HG02938 (cell line): ENCODE results near the gene SH3BP4.

ENCODE experiments used
- ATAC-seq: cut with Tn5 transposase; IDR thresholded peaks from one replicate; pipeline ENCODE4 v1.9.1; 2021; ENCODE audit warnings: mild to moderate bottlenecking, moderate library complexity; ENCODE audit not compliant: unreplicated experiment

Gene SH3BP4

GRCh38 chr2:235032949-235033348 lies 81.1 kb downstream of the SH3BP4 start:
- no peak for ATAC-seq

- ATAC-seq: no peak
Observed at GRCh38 chr2:235034265-235035118, 82.7 kb downstream of the SH3BP4 start.

- no peak for ATAC-seq
Observed at GRCh38 chr2:235037604-235038166, 85.9 kb downstream of the SH3BP4 start.

GRCh38 chr2:235041221-235041917 lies 89.6 kb downstream of the SH3BP4 start:
- ATAC-seq: no peak

GRCh38 chr2:235041918-235042575 lies 90.2 kb downstream of the SH3BP4 start:
- ATAC-seq: no peak

- ATAC-seq: no peak
Observed at GRCh38 chr2:235042576-235043515, 91.0 kb downstream of the SH3BP4 start.

- no peak for ATAC-seq
Observed at GRCh38 chr2:235043762-235044500, 92.1 kb downstream of the SH3BP4 start.

GRCh38 chr2:235044501-235045271 lies 92.9 kb downstream of the SH3BP4 start:
- no peak for ATAC-seq

- peak; percentile 79 for ATAC-seq
Observed at GRCh38 chr2:235045336-235045972, 93.6 kb downstream of the SH3BP4 start.

- ATAC-seq: no peak
Observed at GRCh38 chr2:235045973-235046343, 94.1 kb downstream of the SH3BP4 start.

GRCh38 chr2:235046589-235046988 lies 94.8 kb downstream of the SH3BP4 start:
- no peak for ATAC-seq

GRCh38 chr2:235047171-235048160 lies 95.6 kb downstream of the SH3BP4 start:
- no peak for ATAC-seq

- no peak for ATAC-seq
Observed at GRCh38 chr2:235048549-235048948, 96.7 kb downstream of the SH3BP4 start.

- no peak for ATAC-seq
Observed at GRCh38 chr2:235049069-235049468, 97.3 kb downstream of the SH3BP4 start.

GRCh38 chr2:235049719-235050118 lies 97.9 kb downstream of the SH3BP4 start:
- ATAC-seq: no peak

GRCh38 chr2:235050980-235051351 lies 99.1 kb downstream of the SH3BP4 start:
- ATAC-seq: no peak
